H1 (cell line): ENCODE results near the gene ITGA5.

Source experiments
- RXRA ChIP-seq: IDR thresholded peaks from 2 replicates; pipeline ENCODE4 v1.6.1; 2011; ENCODE audit warnings: low read depth, mild to moderate bottlenecking, low read length, moderate library complexity; ENCODE audit not compliant: insufficient read depth
- TCF12 ChIP-seq: IDR thresholded peaks from 2 replicates; pipeline ENCODE4 v1.6.1; 2011; ENCODE audit warnings: low read depth, mild to moderate bottlenecking, low read length

GRCh38 chr12:54424224-54424623 lies 5.2 kb upstream of the ITGA5 start:
- TF ChIP-seq RXRA (no peak), TCF12 (no peak)
